HuH-7.5 (cell line): Measurements from ENCODE around the gene PNPLA3.

ENCODE experiments used
- DNase-seq: peaks from one replicate; pipeline ENCODE4 v3.0.0; 2011; ENCODE audit warnings: low spot score

Gene PNPLA3

GRCh38 chr22:43925433-43926348 lies 2.1 kb downstream of the PNPLA3 start:
- peak; percentile 72 for DNase-seq

- no peak for DNase-seq
These were observed 2.7 kb downstream of the PNPLA3 start for GRCh38 chr22:43926349-43926710.

GRCh38 chr22:43928468-43928867 lies 4.9 kb downstream of the PNPLA3 start:
- no peak for DNase-seq

- DNase-seq = no peak
These were observed 5.3 kb downstream of the PNPLA3 start for GRCh38 chr22:43928908-43929307.

GRCh38 chr22:43931771-43932170 lies 8.2 kb downstream of the PNPLA3 start:
- DNase-seq = no peak

GRCh38 chr22:43941449-43941848 lies 17.8 kb downstream of the PNPLA3 start:
- no peak for DNase-seq

- DNase-seq = no peak
These were observed 21.2 kb downstream of the PNPLA3 start for GRCh38 chr22:43944670-43945430.

- DNase-seq = peak; percentile 51
These were observed 22.2 kb downstream of the PNPLA3 start for GRCh38 chr22:43945632-43946383.

- DNase-seq = no peak
These were observed 22.7 kb downstream of the PNPLA3 start for GRCh38 chr22:43946384-43946667.

GRCh38 chr22:43948836-43949406 lies 25.3 kb downstream of the PNPLA3 start:
- DNase-seq = no peak

- DNase-seq = no peak
These were observed 27.8 kb downstream of the PNPLA3 start for GRCh38 chr22:43951391-43951790.

- DNase-seq = no peak
These were observed 28.4 kb downstream of the PNPLA3 start for GRCh38 chr22:43951966-43952365.

- no peak for DNase-seq
These were observed 30.6 kb downstream of the PNPLA3 start for GRCh38 chr22:43953988-43954785.

- DNase-seq = peak; percentile 81
These were observed 31.7 kb downstream of the PNPLA3 start, which contains the start of gene SAMM50 for GRCh38 chr22:43955040-43955882. SAMM50 (plus strand) TSS chr22:43955442; CDS start chr22:43955578, 136 bp downstream.

- DNase-seq = no peak
These were observed 32.5 kb downstream of the PNPLA3 start for GRCh38 chr22:43955883-43956782.

- no peak for DNase-seq
These were observed 33.3 kb downstream of the PNPLA3 start for GRCh38 chr22:43956805-43957463.

- no peak for DNase-seq
These were observed 34.3 kb downstream of the PNPLA3 start for GRCh38 chr22:43957871-43958270.

GRCh38 chr22:43964314-43964857 lies 40.8 kb downstream of the PNPLA3 start:
- no peak for DNase-seq

- DNase-seq = no peak
These were observed 43.5 kb downstream of the PNPLA3 start for GRCh38 chr22:43967069-43967468.
